Stimulated activated CD8-positive, alpha-beta memory T cell treated with anti-CD3 and anti-CD28 coated beads, Interleukin-7, amount 100 ng/mL, for 48 hours (primary cell): ENCODE data around the gene MOBP.

Source experiments
- DNase-seq, 2 donors: peaks; one replicate each; pipeline ENCODE4 v3.0.0-alpha.2; 2020; ENCODE audit warnings: low read depth in 1 of 2; ENCODE audit errors: extremely low read depth in 1 of 2

MOBP gene

DNA sequence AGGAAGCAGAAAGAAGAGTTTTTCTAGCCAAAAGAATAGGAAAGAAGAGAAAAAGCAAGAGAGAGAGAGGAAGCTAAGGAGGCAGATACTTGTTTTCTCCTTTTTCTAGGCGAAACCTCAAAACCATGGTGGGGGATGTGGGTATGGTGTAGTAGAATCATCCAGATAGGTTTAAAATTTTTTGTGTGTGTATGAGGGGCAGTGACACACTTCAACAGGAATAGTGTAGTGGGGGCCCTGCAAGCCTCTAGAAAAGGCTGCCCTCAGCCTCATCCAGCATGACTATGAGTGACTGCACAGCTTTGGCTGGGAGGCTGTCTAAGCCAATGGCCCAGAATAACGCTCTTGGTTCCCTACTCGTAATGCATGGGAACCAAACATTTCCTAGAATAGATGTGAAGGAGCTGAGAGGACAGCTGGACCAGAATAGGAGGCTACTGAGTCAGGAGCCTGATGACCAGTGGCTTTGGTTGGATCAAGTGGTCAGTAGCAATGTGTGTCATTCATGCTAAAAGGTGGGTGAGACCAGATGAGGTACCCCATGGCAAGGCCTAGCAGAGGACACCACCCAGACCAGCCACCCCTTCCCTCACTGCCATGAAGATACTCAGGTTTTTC lies 24.4 kb downstream of the MOBP start:
- no peak for DNase-seq

DNA sequence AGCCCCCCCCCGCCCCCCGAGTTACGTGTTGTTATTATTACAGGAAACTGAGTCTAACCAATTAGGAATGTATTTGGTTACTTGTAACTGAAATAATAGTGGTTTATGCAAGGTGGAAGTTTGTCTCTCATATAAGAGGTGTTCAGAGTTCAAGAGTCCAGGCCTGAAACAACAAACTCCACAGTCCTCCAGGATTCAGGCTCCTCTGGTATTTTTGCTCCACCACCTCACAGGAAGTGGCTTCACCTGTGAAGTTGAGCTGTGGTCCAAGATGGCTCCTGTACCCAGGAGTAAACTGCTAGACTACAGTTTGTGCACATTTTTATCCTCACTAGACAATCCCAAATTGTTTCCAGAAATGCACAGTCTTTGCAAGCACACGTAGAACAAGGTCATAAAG lies 27.3 kb downstream of the MOBP start:
- DNase-seq, result no peak

DNA sequence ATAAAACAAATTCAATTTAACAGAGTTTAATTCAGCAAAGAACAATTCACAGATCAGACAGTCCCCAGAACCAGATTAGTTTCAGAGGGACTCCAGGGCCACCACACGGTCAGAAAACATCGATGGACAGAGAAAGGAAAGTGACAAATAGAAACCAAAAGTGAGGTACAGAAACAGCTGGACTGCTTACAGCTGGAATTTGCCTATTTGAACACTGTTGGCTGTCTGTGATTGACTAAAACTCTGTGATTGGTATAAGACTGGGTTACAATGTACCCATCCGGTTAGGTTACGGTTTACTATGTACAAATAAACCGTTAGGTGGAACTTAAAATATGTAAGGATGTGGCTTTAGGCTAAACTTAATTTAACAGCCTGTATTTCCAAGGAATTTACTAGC lies 30.3 kb downstream of the MOBP start:
- DNase-seq, result no peak

DNA sequence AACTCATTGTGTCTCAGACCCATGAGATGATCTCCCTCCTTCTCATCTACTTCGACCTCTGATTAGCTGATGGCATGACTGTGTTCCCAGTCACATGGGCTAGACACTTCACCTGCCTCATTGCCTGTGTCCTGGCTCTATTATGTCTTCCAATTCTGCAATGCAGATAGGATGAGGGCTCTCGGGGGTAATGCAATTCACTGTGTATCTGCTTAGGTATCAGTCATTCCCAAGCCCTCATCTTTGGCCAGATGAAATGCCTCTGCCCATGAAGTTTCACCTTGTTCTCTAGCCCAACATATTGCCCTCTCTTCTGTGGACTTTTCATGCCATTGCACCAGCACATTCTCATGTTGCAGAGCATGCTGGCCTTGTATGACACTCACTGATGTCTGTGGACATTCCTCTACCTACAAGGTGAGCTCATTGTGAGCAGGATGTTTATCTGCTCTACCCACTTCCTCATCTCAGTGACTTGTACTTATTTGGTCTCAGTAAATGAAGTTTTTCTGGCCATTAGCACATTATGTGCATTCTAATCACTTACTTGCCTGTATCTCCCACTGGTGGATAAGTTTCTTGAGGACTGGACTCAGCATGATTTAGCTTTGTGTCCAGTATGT lies 32.3 kb downstream of the MOBP start:
- DNase-seq, result no peak

DNA sequence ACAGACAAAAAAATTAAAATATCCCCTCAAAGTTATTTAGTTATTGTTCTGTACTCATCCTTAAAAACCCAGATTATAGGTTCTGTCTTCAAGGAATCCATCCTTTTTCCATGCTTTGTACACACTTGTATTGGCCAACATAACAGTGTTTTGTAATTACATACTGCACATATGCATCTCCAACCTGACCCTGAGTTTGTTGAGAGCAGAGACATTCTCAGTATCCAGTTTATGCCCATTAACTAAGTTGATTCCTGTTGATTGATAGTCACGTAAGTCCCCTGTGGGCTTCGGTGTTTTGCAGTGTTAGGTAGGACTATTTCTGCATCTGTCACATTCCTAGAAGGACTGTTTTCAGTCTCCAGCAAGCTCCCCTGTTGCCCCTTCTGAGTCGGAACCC lies 33.6 kb downstream of the MOBP start:
- DNase-seq, result no peak

DNA sequence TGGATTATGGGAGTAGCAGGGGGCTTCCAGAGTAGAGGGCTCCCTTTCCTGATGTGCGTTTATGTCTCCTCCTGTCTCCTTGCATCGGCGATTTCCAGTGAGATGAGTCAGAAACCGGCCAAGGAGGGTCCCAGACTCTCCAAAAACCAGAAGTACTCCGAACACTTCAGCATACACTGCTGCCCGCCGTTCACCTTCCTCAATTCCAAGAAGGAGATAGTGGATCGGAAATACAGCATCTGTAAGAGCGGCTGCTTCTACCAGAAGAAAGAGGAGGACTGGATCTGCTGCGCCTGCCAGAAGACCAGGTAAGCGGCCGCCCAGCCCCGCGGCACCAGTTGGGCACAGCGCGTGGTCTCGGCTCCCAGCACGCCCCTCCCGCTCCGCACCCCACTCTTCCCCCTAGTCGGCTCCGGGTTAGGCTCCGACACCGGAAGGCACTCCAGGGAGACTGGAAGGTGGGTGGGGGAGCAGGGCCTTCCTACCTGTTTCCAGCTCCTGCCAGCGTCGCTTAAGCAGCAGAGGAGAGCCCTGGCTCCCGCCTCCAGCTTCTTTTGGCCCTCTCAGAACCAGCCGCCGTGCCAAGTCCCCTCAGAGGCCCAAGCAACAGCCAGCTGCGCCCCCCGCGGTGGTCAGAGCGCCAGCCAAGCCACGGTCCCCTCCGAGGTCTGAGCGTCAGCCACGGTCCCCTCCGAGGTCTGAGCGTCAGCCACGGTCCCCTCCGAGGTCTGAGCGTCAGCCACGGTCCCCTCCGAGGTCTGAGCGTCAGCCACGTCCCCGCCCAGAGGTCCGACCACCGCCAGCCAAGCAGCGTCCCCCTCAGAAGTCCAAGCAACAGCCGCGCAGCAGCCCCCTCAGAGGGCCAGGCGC lies 34.7 kb downstream of the MOBP start:
- no peak for DNase-seq

DNA sequence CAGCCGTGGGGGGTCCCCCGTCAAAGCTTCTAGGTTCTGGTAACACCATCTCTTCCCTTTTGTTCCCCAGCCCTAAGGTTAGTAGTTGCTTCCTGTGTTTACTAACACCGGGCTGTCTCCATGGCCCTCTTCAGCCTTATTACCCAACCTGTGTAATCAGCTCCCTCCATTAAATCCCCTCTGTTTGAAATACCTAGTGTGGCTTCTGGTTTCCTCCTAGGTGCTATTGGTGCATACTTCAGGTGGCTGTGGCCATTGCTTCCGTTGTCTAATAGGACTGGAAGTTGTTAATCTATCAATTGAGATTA lies 35.3 kb downstream of the MOBP start:
- no peak for DNase-seq

DNA sequence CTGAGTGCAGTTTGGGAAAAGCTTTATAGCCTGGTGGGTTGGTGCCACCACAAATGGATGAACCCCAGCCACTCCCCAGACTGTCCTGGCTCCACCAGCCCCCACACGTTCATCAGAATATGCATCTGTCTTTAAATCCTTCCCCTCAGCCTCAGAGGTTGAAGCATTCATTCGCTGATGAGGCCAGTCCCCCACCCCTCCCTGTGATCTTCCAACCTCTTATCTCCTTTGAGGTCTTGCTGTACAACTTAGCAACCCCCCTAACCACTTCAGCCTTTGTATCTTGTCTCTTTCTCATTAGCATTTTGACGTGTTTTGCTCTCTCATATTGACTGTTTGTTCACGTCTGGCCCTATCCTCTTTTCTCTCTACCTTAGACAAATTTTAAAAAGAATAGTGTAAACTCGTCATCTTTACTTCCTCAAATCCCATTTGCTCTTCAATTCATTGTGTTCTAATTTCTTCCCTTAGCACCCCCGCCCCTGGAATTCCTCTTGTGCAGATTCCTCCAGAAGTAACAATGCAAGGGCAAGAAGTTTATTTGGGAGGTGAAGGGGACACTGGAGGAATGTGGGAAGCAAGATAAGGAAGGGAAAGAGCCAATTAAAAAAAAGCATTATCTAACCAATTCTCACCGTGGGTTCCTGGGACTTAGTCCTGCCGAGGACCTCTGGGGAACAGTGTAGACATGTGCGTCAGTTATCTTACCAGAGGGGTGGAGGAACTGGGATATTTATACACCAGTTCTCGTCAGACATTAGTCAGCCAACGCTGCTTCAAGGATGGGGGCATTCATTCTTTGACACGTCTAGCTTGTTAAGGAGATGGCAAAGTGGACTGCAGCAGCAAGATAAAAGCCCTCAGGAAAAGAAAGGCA lies 38.6 kb downstream of the MOBP start:
- no peak for DNase-seq

DNA sequence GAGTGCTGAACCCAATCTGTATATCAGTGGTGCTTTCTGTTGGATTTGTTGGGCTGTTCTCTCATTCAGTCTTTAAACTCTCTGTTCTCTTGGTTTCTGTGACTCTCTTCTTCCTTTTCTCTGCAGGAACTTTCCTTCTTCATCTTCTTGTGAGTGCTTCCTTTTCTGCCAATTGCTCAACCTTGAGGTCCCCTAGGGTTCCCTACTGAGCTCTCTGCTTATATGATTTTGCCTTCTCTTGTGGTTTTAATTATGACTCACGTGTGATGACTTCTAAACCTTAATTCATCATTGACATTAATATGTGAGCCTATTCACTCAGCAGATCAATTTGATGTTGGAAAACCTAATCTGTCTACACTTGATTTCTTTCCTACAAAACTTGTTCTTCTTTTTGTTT lies 39.4 kb downstream of the MOBP start:
- no peak for DNase-seq

DNA sequence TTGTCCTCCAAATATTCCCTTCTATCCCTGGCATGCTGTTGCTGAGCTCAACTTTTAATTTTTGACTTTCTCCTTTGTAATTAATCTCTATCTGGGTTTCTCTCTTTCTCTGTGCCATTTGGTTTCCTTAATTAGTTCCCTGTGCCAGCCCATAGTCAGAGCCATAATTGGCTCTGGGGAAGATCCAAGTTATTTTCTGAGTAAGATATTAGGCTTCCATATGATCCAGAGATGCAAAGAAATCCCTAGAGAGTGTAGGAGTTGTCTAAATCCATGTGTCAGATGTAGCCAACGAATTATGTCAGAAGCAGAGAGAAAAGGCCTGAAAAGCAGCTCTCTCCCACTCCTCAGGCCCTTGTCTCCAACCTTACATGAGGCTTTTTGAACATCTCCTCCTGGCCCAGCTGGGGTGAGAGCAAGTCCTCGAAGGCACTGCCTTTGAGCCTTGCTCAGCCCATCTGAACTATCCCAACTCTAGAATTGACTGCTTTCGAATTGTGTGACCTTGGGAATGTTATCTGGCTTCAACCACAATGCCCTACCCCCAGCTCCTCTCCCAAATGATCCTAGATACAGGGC lies 46.4 kb downstream of the MOBP start:
- DNase-seq, result no peak

DNA sequence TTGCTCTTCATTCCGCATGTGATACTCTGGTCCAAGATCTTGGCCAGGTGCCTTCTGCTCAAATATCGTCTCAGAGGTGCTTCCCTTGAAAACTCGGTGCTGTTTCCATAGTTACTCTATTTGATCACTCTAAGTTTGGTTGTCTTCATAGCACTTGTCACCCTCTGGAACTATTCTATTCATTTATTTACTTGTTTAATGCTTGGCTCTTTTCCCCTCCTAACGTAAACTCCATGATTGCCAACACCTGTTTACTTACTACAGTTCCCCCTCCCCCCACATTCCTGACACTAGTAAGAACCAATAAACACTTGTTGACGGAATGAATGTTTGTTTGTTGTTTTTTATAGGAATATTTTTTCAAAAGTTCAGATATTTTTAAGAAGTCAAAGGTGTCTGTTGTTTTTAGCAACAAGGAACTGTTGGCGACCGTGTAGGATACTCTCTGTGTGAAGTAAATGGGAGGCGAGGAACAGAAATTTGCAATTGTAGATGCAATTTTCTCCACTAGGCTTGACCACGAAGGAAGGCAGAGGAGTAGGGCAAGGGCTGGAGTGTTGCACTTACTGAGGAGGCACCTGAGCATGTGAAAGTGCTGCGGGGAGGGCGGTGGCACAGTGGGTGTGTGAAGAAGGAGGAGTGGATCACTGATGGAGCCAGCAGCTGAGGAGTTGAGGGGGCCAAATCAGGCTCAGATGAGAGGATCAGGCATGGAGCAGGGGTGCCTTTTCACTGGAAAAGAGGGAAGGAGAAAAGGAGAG lies 48.4 kb downstream of the MOBP start:
- DNase-seq, result no peak

DNA sequence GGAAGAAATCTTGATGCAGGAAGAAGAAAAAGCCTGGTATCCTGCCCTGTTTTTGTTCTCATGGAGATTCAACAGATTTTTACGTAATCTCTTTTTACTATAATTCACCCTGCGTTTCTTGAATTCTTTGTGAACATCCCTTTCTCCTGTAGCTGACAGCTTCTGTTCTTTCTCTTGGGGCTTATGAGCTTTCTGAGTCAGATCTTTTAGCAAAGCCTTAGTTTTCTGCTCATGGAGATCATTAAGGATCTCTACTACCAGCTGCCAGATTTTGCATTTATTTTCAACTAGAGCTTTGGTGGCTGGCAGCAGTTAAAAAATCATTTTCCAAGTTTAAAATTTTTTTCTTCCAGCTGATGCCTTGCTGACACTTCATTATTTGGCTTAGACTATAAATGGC lies 51.6 kb downstream of the MOBP start:
- DNase-seq, result no peak

DNA sequence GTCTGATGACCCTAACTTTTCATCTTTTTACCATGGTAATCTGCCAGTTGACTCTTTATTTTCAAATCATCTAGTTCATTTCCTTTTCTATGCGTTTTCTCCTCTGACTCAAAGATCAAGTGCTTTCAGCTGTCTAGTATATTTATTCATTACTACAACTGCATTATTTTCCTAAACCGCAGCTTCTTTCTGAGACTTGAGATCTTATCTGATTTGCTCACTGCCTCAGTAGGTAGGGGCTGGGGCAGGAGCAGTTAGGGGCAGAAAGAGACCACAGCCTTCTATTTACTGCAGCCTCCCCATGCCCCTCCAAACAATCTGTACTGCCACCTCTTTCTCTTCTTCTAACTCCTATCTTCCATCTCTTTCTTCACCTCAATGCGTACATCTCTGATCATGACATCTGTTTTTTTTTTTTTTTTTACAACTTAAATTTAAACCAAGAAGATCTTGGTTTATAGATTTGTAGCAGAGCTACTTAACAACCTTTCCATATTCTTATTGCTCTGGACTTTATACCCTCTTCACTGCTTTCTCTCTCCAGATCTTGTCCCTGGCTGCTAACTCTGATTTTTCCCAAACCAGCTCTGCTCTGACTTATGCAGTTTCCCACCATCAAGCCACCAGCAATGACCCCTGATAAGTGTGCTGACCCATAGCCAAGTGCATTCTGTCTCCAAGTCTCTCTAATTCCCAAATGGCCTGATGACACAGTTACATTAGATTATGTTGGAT lies 52.2 kb downstream of the MOBP start:
- DNase-seq, result no peak

DNA sequence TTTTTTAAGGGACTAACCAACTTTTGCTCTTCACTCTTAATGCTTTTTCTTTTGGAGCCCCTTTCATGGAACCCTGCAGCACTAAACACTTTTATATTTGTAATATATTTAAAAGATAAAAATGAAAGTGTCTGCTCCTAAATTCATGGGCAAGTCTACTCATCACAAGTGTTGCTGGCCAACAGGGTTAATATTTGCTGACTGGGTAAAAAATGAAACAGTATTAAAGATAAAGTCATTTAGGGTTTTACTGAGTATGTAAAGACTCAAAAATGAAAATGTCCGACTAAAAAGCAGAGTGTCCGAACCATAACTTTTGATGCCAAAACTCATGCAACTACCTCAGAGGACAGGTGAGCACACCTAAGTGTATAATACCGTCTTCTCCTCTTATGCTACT lies 54.0 kb downstream of the MOBP start:
- no peak for DNase-seq

DNA sequence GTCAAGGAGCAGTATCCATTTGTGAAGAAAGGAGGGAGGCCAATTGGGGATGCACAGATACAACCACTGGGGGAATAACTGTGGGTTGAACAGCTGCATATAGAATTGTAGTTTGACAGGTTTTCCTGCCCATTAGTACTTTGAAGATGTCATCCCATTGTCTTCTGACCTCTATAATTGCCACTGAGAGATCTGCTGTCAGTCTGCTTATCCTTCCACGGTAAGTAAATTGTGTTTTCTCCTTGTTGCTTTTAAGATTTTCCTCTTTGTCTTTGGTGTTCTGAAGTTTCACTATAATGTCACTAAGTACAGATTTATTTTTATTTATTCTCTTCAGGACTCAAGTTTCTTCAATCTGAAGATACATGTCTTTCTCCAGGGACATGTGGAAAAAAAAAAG lies 56.6 kb downstream of the MOBP start:
- no peak for DNase-seq

DNA sequence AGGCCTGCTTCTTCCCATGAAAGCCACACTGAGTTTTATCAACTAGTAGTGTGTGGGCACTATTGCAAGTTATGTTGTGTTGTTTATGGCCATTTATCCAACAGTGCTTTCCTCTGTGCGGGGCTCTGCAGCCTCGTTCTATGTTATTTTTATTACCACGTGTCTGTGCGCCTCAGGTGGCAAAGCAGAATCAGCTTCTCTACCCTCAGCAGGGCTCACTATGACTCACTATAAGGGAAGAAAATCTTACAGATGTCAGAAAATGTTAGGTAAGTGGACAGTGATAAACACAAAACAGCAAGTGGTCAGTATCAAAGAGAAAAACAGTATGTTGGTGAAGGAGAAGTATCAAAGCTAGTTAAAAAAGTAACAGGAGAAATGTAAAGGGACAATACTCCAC lies 61.4 kb downstream of the MOBP start:
- DNase-seq, result no peak

DNA sequence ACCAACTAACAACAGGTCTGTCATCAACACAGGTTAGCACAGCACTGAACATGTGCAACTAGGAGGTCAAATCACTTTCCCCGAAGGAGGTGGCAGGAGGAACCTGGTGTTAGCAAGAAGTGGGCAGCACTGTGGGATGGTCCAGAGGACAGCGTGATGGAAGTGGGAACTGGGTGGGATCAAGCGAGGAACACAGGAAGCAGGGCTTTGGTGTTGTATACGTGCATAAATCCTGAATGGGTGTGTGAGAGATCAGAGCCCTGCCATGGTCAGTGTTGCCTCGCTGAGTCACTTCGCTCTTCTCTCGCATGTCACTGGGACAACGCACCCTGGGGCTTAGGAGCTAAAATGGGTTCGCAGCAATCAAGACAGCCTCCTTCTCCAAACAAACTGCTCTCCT lies 62.1 kb downstream of the MOBP start:
- DNase-seq, result no peak

DNA sequence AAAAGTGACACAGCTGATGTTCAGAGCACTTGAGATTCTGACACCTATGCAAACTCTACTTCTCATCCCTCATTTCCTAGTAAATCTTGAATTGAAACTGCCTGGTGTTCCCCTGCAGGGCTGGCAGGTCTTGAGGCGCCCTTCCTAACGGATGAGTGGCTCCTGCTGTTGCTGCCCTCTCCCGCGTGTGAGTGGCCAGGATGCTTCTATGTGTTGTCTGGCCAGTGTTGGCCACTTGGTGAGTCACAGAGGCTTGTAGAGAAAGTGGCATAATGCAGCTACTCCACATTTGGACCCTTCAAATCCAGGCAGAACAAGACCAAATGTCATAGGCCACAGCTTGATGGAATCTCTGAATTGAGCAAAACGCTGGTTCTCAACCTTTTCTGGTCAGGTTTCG lies 63.6 kb downstream of the MOBP start:
- no peak for DNase-seq

DNA sequence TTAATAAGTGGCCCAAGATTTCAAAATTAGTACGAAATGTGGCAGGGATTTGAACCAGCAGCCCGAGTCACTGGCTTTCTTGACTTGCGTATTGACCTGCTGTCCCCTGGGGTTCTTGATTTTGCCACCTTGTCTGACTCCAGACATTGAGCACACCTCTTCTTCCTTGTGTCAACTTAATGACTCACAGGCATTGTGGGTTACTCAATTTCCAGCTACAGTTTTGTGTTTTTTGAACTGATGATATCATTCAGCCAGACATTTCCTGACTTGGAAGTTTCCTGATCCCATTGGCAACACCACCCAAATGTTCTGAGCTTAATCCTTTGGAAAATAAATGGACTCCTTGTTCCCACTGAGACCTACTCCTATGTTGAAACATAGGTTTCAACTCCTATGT lies 64.2 kb downstream of the MOBP start:
- no peak for DNase-seq

DNA sequence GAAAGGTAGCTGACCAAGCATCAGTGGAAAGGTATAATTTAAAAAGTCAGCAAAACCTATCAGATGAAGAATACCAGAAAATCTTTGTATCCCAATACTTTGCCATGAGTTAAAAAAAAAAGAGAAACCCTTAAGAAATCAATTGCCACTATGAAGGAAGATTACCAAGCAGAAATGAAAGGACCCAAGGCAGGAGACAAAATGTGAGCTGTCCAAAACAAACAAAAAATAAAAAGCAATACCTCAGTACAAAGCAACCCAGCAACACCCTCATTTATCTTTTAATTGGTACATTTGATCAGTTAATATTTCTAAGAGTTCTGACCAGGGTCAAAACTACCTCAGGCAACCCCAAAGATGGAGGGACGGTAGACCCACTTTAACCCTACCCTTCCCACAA lies 65.3 kb downstream of the MOBP start:
- DNase-seq, result no peak
